PC-9 (cell line): ENCODE results near the gene ERAP2.

ENCODE experiments used
- EZH2 ChIP-seq: fragments of 200-600 bp; sonication (generic); IDR thresholded peaks from 2 replicates; pipeline ENCODE4 v1.8.0; 2017; ENCODE audit warnings: antibody characterized with exemption, low read depth
- TF ChIP-seq, protein P1 (sequence below): fragments of 200-600 bp; sonication (generic); conservative IDR thresholded peaks from 2 replicates; pipeline ENCODE4 v1.6.1; 2017; ENCODE audit warnings: mixed run types, antibody characterized with exemption, mild to moderate bottlenecking, moderate library complexity

DNA sequence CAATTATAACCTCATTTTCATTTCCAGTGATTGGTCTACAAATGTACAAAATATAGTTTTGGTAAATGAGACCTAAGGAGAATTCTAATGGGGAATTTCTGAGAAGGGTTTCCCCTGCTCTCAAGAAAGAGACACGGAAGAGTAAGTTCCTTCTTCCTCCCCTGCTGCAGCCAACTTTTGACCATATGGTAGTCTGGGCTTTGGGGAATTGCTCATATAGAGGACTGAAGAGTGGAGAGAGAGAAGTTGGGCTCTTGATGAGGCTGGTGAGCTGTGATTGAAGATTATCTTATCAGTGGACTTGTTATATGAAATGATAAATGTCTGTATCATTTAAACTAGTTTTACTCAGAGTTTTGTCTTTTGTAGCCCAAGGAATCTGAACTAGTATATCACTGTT lies 55.3 kb downstream of the ERAP2 start:
- TF ChIP-seq, protein P1, sequence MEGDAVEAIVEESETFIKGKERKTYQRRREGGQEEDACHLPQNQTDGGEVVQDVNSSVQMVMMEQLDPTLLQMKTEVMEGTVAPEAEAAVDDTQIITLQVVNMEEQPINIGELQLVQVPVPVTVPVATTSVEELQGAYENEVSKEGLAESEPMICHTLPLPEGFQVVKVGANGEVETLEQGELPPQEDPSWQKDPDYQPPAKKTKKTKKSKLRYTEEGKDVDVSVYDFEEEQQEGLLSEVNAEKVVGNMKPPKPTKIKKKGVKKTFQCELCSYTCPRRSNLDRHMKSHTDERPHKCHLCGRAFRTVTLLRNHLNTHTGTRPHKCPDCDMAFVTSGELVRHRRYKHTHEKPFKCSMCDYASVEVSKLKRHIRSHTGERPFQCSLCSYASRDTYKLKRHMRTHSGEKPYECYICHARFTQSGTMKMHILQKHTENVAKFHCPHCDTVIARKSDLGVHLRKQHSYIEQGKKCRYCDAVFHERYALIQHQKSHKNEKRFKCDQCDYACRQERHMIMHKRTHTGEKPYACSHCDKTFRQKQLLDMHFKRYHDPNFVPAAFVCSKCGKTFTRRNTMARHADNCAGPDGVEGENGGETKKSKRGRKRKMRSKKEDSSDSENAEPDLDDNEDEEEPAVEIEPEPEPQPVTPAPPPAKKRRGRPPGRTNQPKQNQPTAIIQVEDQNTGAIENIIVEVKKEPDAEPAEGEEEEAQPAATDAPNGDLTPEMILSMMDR: no peak
- no peak for TF ChIP-seq EZH2
